CD4-positive, alpha-beta T cell treated with Interleukin-6 at 100 ng/mL for 8 hours (primary cell): Measurements from ENCODE around the gene JAKMIP2.
"Not testable (repeated sequence)": the region's sequence is repeated elsewhere in the genome, so short reads cannot be mapped to it uniquely, and the experiment has no call there.

Experiments
- DNase-seq: peaks from one replicate; pipeline ENCODE4 v3.0.0-alpha.2; 2020; ENCODE audit warnings: mixed read lengths, low spot score

The JAKMIP2 gene

DNA sequence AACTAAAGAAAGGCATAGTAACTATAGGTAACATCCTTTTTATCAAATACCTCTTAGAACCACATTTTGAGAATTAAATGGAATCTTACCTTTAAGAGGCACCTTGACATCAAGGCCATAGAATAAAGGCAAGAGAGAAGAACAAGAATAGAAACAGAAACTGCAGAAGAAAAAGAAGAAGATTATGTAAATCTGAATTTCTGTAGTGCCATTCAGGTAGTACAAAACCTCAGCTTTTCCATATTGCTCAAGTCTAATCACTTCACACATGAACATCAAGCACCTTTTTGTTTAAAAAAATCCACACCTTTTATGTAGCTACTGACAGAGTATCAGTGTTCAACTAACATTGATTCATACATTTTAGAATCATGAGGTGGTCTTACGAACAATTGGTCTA lies 180.9 kb downstream of the JAKMIP2 start:
- no peak for DNase-seq

- no peak for DNase-seq
Measured at GRCh38 chr5:147591120-147591519, 191.4 kb downstream of the JAKMIP2 start.

GRCh38 chr5:147590096-147590495 lies 192.4 kb downstream of the JAKMIP2 start:
- DNase-seq: no peak

GRCh38 chr5:147586832-147587231 lies 195.7 kb downstream of the JAKMIP2 start:
- no peak for DNase-seq

- DNase-seq: no peak
Measured at GRCh38 chr5:147586221-147586620, 196.3 kb downstream of the JAKMIP2 start.

- not testable (repeated sequence) for DNase-seq
Measured at GRCh38 chr5:147582272-147582671, 200.3 kb downstream of the JAKMIP2 start.

DNA sequence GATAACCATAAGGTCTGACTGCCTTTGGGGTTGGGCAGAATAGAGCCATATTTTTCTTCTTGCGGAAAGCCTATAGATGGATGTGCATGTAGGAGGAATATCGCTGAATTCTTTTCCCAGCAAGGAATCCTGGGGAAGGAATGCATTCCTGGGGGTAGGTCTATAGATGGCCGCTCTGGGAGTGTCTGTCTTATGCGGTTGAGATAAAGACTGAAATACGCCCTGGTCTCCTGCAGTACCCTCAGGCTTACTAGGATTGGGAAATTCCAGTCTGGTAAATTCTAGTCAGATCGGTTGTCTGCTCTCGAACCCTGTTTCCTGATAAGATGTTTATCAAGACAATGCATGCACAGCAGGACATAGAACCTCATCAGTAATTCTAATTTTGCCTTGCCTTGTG lies 202.1 kb downstream of the JAKMIP2 start:
- DNase-seq: not testable (repeated sequence)

DNA sequence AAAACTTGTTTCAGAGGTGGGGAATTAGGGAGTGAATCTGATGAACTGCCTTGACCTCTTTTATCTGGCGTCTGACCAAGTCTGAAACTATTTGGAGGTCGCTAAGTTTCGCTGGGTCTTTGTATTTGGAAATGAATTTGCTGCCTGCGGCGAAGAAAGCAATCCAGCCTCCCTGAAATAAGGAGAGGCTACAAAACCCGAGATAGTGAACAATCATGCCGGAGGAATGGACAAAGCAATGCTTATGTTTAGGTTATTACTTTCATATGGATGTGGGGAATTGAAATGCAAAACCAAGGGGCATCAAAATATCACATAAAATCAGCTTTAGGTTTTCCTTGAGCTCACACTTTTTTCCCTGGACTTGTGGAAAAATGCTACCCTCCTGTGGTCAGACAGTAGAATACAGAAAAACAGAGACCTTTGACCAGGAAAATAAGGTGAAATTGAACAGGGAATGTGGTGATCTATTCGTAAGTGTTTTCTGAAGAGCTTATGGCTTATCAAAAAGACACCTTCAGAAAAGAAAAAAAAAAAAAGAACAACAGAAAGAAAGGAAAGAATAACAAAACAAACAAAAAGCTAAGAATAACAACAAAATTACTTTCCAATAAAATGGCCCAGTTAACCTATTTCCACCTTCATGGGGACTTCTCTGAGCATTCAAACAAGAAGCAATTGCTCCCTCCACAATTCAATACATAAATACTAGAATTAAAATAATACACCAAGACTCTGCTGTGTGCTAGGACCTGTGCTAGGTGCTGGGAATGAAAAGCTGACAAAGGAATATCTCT lies 204.1 kb downstream of the JAKMIP2 start:
- no peak for DNase-seq

GRCh38 chr5:147576646-147577535 lies 205.6 kb downstream of the JAKMIP2 start:
- no peak for DNase-seq

- no peak for DNase-seq
Measured at GRCh38 chr5:147575598-147575997, 206.9 kb downstream of the JAKMIP2 start.

- no peak for DNase-seq
Measured at GRCh38 chr5:147573211-147573610, 209.3 kb downstream of the JAKMIP2 start.

DNA sequence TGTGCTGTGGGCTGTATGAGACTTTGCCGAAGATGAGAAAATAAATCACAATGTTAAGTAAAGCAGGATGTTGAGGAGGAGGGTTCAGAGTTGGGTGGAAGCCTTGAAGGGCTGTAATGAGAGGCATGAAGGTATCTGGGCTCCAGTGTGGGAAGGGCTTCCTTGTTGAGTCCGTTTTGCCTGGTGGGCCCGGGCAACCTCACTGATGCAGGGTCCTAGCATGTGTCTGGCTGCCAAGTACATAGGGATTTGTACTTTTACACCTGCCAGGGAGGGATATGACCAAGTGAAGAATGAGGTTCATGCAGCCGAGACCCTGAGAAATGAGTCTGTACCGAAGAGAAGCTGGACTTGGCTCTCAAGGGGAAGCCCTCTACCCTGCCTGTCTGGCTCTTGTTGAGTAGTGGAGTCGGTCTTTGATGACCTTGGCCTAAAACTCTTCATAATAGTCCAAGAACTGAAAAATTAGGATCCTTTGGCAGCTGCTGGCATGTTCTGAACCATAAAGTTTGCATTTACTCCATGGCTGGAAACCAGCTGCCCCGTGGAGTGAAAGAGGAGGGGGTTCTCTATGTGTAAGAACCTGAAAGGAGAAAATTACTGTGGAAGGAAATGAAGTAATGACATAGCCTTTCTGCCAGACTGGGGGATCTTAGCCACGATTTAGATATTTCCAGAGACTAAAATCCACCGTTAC lies 213.7 kb downstream of the JAKMIP2 start:
- DNase-seq: no peak

DNA sequence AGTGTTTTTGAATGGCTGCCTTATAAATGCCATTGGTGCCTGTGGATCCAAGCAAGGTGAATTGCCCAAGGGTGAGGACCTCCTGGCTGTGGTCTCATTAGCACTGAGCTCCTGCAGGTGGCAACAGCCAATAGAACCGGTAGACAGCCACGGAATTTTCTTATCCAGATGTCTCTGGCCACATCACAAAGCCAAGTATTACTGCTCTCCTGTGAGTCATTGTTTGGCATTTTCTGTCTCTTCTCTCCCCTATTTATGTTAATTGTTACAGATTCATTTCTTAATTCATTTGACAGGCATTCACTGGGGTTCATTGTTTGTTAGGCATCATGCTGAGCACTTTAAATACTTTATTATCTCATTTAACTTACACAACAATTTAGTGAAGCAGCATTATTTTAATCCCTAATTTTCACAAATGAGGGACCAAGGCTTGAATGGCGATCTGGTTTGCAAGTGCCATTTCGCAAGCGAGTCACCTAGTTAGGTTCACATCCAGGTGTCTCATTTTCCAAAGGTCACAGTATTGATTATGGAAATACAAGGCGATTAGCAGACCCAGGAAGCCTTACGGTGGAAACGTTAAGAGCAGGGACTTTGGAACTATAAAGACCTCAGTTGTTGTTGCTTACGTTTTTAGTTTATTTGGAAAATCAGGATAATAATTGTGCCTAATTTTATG lies 214.5 kb downstream of the JAKMIP2 start:
- no peak for DNase-seq

DNA sequence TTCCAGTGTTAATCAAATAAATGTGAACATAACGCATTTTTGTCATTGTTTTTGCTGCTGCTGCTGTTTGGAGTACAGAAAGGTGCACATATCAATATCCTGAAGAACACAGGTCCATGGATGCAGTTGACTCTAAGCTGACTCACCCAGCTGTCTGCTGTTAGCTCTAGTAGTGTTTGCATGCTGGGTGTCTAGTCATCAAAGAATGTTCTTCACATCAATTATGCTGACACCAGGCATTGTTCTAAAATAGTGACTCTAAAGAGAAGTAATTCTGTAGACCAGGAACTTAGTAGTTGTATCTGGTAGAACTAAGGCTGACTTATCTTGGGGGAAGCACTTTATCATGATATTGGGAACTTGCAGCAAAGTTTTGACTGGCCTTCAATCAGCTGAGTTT lies 217.0 kb downstream of the JAKMIP2 start:
- no peak for DNase-seq

DNA sequence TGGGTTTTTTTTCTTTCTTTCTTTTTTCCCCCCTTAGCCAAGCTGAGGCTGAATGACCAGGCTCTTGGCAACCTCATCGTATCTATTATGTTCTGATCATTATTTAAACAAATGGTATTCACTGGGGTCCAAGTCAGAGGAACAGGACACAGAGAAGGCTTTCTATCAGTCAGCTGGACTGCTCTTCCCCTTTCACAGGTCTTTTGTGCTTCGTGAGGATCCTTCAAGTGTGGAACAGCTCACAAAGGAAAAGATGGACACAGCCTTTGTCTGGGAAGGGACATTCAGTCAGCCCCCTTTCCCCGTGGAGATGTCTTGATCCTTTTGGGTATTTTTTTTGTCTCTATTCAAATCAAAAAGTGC lies 218.4 kb downstream of the JAKMIP2 start:
- no peak for DNase-seq

DNA sequence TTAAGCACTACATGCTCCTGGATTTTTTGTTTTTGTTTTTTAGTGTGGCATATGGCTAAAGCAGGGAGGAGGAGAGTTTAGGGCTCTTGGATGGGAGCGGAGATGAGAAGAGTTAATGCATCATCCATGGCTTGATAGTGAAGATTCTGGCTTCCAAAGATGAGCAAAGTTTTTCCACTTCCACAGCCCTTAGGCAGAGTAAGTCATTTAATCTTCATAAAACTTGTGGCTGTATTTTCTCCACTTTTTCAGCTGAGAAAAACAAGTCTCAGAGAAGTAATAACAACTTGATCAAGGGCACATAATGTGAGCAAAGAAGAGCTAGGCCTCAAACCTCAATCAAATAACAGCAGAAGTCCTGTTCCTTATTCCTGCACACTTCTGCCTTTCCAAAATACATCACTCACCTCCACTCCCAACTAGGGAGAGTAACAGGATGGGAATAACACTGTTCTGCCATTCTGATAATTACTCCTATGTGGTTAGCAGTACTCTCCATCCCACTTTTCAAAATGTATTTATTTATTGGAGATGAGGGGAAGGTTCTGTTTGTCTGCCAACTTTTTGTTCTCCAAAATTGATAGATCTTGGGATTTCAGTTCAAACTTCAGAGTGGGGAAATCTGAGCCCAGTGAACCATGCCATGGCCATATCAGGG lies 218.9 kb downstream of the JAKMIP2 start:
- no peak for DNase-seq

DNA sequence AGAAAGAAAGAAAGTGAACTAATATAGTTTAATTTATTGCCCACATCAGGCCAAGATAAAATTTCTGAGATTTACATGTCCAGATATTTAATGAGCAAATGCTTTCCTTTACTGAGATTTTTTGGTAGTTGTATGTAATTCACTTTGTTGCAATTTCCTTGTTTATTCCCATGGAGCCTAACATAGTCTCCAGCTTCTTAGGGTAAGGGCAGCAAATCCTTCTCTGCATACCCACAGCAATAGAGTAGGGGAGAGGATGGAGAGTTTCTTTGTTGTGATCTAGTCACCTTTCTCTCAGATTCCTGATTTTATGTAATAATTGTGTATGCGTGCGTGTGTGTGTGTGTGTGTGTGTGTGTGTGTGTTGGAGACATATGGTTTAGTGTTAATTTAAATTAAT lies 221.1 kb downstream of the JAKMIP2 start:
- no peak for DNase-seq

- DNase-seq: no peak
Measured at GRCh38 chr5:147560718-147561331, 221.7 kb downstream of the JAKMIP2 start.

DNA sequence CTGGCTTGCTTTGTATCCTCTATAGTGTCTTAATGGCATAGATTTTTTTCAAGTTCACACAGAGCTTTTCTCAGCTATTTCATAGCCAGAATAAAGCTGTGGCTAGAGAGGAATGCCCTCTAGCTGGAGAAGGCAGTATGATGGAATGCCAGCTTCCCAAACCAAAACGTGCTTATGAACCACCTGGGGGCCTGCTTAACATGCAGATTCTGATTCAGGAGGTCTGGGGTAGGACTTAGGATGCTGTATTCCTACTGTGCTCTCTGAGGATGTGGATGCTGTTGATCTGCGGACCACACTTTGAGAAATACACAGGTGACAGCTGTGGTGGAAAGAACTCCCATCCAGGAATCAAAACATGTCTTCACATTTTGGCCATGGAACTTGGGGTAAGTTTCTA lies 222.8 kb downstream of the JAKMIP2 start:
- no peak for DNase-seq

DNA sequence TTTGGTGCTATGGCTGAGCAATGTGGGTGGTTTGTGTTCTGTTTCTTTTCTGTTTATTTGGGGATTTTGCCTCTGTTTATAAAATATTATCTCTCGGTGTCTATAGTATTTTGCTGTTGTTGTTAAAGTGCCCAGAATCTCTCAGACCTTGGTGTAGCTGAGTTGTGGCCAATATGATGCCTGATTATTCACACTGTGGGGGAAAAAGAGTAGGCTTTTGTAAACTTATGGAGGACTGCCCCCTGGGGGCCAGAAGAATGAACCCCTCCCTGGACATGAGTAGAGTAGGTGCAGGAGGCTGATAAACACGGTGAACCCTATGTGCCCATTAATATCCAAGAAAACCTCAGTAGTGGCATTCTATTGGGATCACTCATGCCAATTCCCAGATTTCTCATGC lies 223.7 kb downstream of the JAKMIP2 start:
- no peak for DNase-seq
